ENCODE results near the gene ANTXRL.

Gene ANTXRL

GRCh38 chr10:46289209-46289810 is 2.5 kb downstream of the ANTXRL start:
- no peak for TF ChIP-seq CTCF (IDR thresholded peaks at IDR 0.05; ENCODE audit: low read depth, low read length)
- no peak for DNase-seq (ENCODE audit: extremely low read depth, low read depth)

GRCh38 chr10:46290101-46290886 is 3.5 kb downstream of the ANTXRL start:
- TF ChIP-seq CTCF (IDR thresholded peaks at IDR 0.05; ENCODE audit: low read depth, low read length) = no peak

GRCh38 chr10:46291817-46292572 is 5.2 kb downstream of the ANTXRL start:
- DNase-seq (ENCODE audit: extremely low read depth, low read depth) = no peak
- no peak for TF ChIP-seq CTCF (IDR thresholded peaks at IDR 0.05; ENCODE audit: low read depth, low read length)

More at GRCh38 chr10:46290101-46290886, 3.5 kb downstream of the ANTXRL start:
- no peak for DNase-seq (ENCODE audit: extremely low read depth, low read depth)

GRCh38 chr10:46292573-46293023 is 5.8 kb downstream of the ANTXRL start:
- TF ChIP-seq CTCF (IDR thresholded peaks at IDR 0.05; ENCODE audit: low read depth, low read length) = no peak
- DNase-seq (ENCODE audit: extremely low read depth, low read depth) = no peak

DNA sequence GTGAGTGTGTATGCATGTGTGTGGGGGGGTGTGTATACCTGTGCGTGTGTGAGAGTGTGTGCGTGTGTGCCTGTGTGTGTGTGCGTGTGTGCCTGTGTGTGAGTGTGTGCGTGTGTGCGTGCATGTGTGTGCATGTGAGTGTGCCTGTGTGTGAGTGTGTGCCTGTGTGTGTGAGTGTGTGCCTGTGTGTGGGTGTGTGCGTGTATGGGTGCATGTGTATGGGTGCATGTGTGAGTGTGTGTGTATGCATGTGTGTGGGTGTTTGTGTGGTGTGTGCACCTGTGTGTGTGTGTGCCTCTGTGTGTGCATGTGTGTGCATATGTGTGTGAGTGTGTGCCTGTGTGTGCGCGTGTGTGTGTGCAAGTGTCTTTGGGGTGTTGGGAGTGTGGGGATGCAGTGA is 6.4 kb downstream of the ANTXRL start:
- TF ChIP-seq CTCF (IDR thresholded peaks at IDR 0.05; ENCODE audit: low read depth, low read length) = no peak
- DNase-seq (ENCODE audit: extremely low read depth, low read depth) = no peak

- DNase-seq (ENCODE audit: extremely low read depth, low read depth) = no peak
- TF ChIP-seq CTCF (IDR thresholded peaks at IDR 0.05; ENCODE audit: low read depth, low read length) = no peak; the same call in 1 of the 2 replicates
Observed at GRCh38 chr10:46293832-46294640, 7.2 kb downstream of the ANTXRL start.

Measured in AG09319 (cell line).